NCI-H2196 (cell line): ENCODE measurements around the gene NOP58.
"Not testable (repeated sequence)": the region's sequence is repeated elsewhere in the genome, so short reads cannot be mapped to it uniquely, and the experiment has no call there.

Source experiments
- DNase-seq: peaks from one replicate; lab custom pipeline; 2025; ENCODE audit not compliant: unreplicated experiment; lab: John Stamatoyannopoulos, UW

The NOP58 gene, protein sequence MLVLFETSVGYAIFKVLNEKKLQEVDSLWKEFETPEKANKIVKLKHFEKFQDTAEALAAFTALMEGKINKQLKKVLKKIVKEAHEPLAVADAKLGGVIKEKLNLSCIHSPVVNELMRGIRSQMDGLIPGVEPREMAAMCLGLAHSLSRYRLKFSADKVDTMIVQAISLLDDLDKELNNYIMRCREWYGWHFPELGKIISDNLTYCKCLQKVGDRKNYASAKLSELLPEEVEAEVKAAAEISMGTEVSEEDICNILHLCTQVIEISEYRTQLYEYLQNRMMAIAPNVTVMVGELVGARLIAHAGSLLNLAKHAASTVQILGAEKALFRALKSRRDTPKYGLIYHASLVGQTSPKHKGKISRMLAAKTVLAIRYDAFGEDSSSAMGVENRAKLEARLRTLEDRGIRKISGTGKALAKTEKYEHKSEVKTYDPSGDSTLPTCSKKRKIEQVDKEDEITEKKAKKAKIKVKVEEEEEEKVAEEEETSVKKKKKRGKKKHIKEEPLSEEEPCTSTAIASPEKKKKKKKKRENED

DNA sequence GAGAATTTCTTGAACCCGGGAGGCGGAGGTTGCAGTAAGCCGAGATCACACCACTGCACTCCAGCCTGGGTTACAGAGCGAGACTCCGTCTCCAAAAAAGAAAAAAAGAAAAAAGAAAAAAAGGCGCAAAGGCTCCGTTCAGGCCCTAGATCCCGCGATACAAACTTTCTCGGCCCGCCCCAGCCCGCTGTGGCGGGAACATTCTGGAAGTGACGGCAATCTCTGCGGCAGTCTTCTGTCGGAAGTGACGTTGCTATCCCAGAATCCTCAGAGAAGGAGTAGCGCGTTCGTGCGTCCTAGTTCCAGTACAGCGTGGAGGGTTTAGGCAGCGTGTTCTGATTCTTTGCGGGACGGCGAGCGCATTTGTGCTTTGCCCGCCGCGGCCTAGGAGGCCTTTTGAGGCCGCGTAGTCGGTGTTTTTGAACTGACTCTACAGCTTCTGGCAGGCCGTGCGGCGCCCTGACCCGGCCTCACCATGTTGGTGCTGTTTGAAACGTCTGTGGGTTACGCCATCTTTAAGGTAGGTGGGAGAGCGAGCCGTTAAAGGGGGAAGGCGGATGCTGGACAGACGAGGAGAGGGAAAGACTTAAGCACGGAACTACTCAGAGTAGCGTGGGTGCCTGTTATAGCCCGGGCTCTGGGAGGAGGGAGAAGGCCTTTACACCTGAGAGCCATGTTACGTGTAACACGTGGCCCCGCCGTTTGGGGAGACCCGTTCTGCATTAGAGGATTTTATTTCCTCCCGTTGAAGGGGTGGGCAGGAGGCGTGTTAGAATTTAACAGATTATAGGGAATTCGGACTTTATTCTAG is at the start of gene NOP58:
Gene NOP58 (plus strand): TSS at position 297 of the 811 bp plus-strand sequence. CDS start 179 bp downstream, at position 476.
- peak; percentile 95 for DNase-seq

- DNase-seq, result no peak
Measured at GRCh38 chr2:202221873-202222272, 43.7 kb upstream of the NOP58 start.

- DNase-seq, result no peak
Measured at GRCh38 chr2:202237787-202238233, 27.8 kb upstream of the NOP58 start.

GRCh38 chr2:202238234-202239197 is 27.0 kb upstream of the NOP58 start, which contains the start of gene SUMO1:
SUMO1 (minus strand) TSS chr2:202238597; CDS start chr2:202238451, 146 bp downstream.
- peak; percentile 90 for DNase-seq

GRCh38 chr2:202247710-202248109 is 17.9 kb upstream of the NOP58 start:
- not testable (repeated sequence) for DNase-seq

GRCh38 chr2:202249521-202250253 is 15.9 kb upstream of the NOP58 start:
- no peak for DNase-seq

- no peak for DNase-seq
Measured at GRCh38 chr2:202251494-202251893, 14.1 kb upstream of the NOP58 start.

- DNase-seq, result no peak
Measured at GRCh38 chr2:202261531-202261930, 4.0 kb upstream of the NOP58 start.

GRCh38 chr2:202267495-202267894 is 1.9 kb downstream of the NOP58 start:
- DNase-seq, result no peak

- DNase-seq, result no peak
Measured at GRCh38 chr2:202269585-202269984, 4.0 kb downstream of the NOP58 start.

DNA sequence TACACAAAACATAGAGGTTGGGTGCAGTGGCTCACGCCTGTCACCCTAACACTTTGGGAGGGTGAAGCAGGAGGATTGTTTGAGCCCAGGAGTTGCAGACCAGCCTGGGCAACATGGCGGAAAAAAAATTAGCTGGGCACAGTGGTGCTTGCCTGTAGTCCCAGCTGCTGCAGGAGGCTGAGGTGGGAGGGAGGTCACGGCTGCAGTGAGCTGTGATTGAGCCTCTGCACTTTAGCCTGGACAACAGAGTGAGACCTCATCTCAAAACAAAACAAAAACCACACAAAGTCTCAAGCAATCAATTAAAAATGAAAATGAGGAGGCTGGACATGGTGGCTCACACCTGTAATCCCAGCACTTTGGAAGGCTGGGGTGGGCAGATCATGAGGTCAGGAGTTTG is 4.9 kb downstream of the NOP58 start:
- no peak for DNase-seq

DNA sequence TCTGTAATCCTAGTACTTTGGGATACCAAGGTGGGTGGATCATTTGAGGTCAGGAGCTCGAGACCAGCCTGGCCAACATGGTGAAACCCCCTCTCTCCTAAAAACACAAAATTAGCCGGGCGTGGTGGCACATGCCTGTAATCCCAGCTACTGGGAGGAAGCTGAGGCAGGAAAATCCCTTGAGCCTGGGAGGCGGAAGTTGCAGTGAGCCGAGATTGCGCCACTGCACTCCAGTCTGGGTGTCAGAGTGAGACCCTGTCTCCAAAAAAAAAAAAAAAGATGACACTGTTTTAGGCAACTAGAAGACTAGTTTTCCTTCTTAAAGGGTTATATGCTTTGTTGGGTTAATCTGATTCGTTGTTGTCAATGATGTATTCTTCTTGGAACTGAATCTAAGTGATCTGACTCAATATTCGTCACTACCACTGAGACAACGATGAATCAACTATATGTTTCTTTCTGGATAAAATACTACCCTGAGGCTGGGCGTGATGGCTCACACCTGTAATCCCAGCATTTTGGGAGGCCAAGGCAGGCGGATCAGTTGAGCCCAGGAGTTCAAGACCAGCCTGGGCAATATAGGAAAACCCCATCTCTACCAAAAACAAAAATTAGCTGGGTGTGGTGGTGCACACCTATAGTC is 10.6 kb downstream of the NOP58 start:
- DNase-seq, result not testable (repeated sequence)

- DNase-seq, result peak; percentile 19
Measured at GRCh38 chr2:202278036-202278760, 12.6 kb downstream of the NOP58 start.

DNA sequence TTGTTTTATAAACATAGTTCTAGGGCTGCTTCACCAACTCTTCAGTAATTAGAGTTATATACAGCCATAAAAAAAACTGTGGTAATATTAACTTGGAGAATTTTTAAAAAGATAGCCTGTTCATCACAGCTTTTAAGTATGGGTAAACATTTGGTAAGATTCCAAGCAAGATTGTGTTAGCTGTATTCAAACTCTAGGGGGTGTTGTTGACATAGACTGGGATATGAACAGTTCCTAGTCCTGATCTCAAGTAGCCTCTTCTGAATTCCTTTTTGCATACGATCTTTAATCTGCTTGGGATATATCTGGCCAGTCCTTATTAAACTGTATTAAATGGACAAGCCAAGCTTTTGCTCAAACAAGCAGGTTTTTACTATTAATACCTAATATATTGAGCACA is 13.4 kb downstream of the NOP58 start:
- peak; percentile 61 for DNase-seq

DNA sequence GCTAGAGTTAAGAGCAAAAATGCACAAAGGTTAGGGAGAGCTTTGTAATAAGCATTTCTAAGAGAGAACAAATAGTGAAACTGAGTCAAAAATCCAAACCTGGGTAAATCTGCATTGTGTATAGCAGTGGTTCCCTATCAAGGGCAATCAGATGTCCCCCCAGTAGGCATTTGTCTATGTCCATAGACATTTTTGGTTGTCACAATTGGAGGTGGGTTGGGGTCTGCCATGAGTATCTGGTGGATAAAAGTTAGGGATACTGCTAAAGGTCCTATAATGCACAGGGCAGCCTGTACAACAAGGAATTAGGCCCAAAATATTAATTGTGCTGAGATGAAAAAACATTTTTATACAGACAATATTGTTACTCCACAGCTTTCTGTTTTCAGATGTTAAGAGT is 21.0 kb downstream of the NOP58 start:
- DNase-seq, result no peak

- no peak for DNase-seq
Measured at GRCh38 chr2:202289394-202290204, 24.0 kb downstream of the NOP58 start.

DNA sequence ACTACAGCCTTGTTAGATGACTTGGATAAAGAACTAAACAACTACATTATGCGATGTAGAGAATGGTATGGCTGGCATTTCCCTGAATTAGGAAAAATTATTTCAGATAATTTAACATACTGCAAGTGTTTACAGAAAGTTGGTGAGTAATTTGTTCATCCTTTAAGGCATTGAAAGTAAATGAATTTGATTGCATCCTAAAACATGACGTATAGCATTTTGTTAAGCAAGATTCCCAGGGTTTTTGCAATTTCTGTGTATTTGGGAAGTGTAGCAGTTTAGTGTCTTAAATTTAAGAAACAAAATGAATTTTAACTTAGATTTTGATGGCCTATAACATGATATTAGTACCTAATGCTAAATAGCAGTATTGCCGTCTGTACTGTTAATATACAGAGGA is 24.8 kb downstream of the NOP58 start:
- DNase-seq, result no peak

DNA sequence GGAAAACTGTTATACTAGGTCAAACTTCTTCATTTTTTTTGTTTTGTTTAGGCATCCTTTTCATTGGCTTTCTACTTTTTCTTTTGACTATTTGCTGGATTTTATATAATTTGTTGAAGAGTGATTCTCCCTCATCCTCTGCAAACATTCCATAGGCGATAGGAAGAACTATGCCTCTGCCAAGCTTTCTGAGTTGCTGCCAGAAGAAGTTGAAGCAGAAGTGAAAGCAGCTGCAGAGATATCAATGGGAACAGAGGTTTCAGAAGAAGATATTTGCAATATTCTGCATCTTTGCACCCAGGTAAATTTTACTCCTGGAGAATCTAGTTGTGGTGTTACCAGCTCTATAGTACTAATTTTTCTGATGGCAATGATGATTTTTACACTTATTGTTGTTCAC is 25.4 kb downstream of the NOP58 start:
- no peak for DNase-seq
